Skeletal muscle tissue (tissue), 4 donors: ENCODE data around the gene ZFYVE26. TPM values are rescaled to one million over a fixed set of nuclear protein-coding genes. Genes with fewer than 3 reads are reported as not detected.

Experiments
- H3K27ac ChIP-seq: one replicate; pipeline ENCODE4 v1.7.0; 2013; ENCODE audit warnings: mild to moderate bottlenecking, low read depth, low read length, inconsistent platforms
- H3K27me3 ChIP-seq, 3 donors: one replicate each; pipeline ENCODE4 v1.7.0; 2013; ENCODE audit warnings: low read length in 3 of 3; ENCODE audit not compliant: control insufficient read depth in 3 of 3, insufficient read depth in 3 of 3
- H3K36me3 ChIP-seq, 3 donors: one replicate each; pipeline ENCODE4 v1.7.0; 2013; ENCODE audit warnings: low read length in 3 of 3; ENCODE audit not compliant: control insufficient read depth in 3 of 3, insufficient read depth in 3 of 3
- H3K4me1 ChIP-seq, 3 donors: one replicate each; pipeline ENCODE4 v1.7.0; 2013; ENCODE audit warnings: low read length in 3 of 3, mild to moderate bottlenecking in 3 of 3; ENCODE audit not compliant: control insufficient read depth in 3 of 3, insufficient read depth in 3 of 3
- H3K4me3 ChIP-seq, 3 donors: one replicate each; pipeline ENCODE4 v1.7.0; 2013; ENCODE audit warnings: low read length in 3 of 3
- H3K9ac ChIP-seq, 3 donors: one replicate each; pipeline ENCODE4 v1.7.0; 2013; ENCODE audit warnings: low read length in 3 of 3, mild to moderate bottlenecking in 3 of 3, moderate library complexity in 2 of 3, low read depth in 1 of 3
- H3K9me3 ChIP-seq, 3 donors: one replicate each; pipeline ENCODE4 v1.7.0; 2013; ENCODE audit warnings: low read length in 3 of 3; ENCODE audit not compliant: control insufficient read depth in 3 of 3
- total RNA-seq: library from RNA; depleted of rRNA; stranded (reverse); fragments of >200 nt; gene quantifications from one replicate; pipeline ENCODE4 v1.2.3, GENCODE V29; 2014
- donor health status: Osteomylitis.

The ZFYVE26 gene
- total RNA-seq, 1 donor from 2014 or later: 21.9 TPM

DNA sequence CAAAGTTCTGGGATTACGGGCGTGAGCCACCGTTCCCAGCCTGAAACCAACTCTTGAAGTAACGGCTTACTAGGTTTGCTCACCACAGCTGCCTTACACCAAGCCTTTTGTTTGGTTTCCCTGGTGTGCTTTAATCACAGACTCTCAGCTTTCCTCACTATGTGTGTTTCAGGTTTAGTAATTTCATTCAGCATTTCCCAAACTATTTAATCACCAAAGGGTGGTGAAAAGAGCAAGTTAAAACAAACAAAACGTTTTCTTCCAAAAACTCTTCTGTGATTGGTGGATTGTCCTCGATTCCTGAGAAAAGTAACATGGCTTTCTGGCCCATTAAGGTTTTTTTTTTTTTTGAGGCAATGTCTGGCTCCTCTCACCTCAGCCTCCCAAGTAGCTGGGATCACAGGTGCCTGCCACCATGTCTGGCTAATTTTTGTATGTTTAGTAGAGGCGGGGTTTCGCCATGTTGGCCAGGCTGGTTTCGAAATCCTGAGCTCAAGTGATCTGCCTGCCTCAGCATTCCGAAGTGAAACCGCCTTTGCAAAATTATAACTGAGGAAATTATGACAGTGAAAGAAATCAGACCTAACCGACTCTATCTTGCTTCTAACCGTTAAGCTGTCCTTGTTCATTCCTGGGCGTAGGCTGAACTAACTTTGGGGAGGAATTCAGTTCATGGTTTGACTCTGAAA, 1.5 kb upstream of the ZFYVE26 start:
- no peaks in the 10 kb centered on the region for H3K27me3 ChIP-seq
- peaks cover 25 to 27% (median 26%) of the 10 kb centered on the region in 3 donors for H3K4me1 ChIP-seq
- H3K4me3 ChIP-seq: no peak overlapping the region
- H3K27ac ChIP-seq: no peak overlapping the region
- H3K9ac ChIP-seq: no peak overlapping the region
- no peaks in the 10 kb centered on the region for H3K9me3 ChIP-seq
- H3K36me3 ChIP-seq: peaks cover 0 to 10% (median 10%) of the 10 kb centered on the region in 3 donors

DNA sequence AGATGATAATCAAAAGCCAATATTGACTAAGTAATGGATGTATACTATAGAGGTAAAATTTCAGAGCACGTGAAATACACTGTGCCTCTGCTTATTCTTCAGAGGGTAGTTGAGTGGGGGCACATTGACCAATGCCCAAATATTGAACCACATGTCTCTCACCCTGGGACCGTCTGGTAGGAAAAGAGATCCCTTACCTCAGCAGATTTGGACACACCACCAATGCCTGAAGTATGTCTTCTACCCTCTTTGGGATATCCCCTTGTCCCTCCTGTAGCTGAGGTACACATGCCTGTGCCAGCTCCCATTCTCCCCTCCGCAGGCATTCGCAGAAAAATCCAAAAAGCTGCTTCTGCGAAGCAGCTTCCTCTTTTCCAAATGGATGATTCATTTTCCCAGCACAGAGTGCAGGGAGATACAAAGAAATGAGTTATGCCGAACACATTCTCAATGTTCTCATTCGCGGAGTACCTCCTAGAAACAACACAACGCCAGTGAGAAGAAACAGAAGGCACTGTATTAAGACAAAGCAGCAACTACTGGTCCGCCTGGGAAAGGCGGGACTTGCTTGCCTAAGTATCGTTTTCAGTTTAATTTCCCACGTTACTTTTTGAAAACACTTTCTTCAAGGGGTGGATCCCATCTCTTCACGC, 691 bp downstream of the ZFYVE26 start:
- Histone ChIP-seq H3K9ac (peak overlapping the region; percentile 88 to 92 (median 92)), H3K4me1 (peaks cover 24 to 25% (median 25%) of the 10 kb centered on the region in 3 donors), H3K36me3 (peaks cover 0 to 23% (median 18%) of the 10 kb centered on the region in 3 donors), H3K27me3 (no peaks in the 10 kb centered on the region), H3K4me3 (peak overlapping the region; percentile 92 to 95 (median 93)), H3K9me3 (no peaks in the 10 kb centered on the region), H3K27ac (peak overlapping the region; percentile 71)

DNA sequence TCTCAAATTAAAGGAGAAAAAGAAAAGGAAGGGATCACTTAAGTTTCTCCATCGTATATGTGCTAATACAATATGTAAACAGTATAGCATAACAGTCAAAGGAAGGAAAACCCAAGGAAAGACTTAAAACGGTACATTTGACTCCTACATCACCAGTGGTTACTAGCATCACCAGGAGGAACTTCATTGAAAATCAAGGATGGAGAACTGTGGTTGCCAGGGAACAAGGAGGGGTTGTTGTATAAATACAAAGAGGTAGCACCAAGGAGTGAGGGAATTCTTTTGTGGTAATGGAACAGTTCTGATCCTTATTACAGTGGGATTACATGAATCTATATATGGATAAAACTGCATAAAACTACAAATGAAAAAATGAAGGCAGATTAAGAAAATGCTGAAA, 1.6 kb downstream of the ZFYVE26 start:
- H3K4me3 ChIP-seq: no peak overlapping the region
- no peaks in the 10 kb centered on the region for H3K9me3 ChIP-seq
- H3K27ac ChIP-seq: no peak overlapping the region
- H3K27me3 ChIP-seq: no peaks in the 10 kb centered on the region
- peaks cover 0 to 31% (median 22%) of the 10 kb centered on the region in 3 donors for H3K36me3 ChIP-seq
- peaks cover 16 to 21% (median 19%) of the 10 kb centered on the region in 3 donors for H3K4me1 ChIP-seq
- H3K9ac ChIP-seq: no peak overlapping the region

DNA sequence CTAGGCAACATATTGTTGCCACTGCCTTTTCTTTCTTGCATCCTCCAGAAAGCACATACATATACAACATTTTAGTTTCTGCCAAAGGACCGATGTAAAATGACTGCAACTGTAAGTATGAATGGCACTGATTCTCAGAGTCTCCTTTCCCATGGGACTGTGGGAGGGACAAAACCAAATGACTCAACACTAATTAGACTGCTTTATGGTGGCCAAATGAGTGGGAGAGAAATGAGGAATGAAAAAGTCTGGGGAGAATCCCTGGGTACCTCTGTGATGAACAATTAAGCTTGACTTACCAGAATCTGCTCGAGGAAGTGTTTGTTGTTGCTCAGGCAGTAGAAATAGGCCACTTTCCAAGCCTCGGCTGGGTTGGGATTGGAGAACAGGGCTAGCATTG, 10.1 kb downstream of the ZFYVE26 start:
- Histone ChIP-seq H3K27ac (no peak overlapping the region), H3K4me1 (peaks cover 0 to 2% (median 0%) of the 10 kb centered on the region in 3 donors), H3K36me3 (peaks cover 53 to 82% (median 80%) of the 10 kb centered on the region in 3 donors), H3K9ac (no peak overlapping the region), H3K27me3 (no peaks in the 10 kb centered on the region), H3K4me3 (no peak overlapping the region), H3K9me3 (no peaks in the 10 kb centered on the region)

DNA sequence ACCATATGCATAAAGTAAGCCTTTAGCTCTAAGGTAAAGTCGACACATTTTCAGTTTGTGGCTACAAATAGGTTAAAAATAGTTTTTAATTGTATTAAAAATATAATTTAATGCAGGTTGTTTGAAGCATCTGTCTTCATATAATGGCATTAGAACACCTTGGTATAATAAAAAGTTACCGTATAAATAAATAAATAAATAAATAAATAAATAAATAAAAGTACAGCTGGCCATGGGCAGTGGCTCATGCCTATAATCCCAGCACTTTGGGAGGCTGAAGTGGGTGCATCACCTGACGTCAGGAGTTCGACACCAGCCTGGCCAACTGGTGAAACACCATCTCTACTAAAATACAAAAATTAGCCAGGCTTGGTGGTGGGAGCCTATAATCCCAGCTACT, 15.6 kb downstream of the ZFYVE26 start:
- Histone ChIP-seq H3K27me3 (no peaks in the 10 kb centered on the region), H3K36me3 (peaks cover 61 to 81% (median 80%) of the 10 kb centered on the region in 3 donors), H3K9ac (no peak overlapping the region), H3K9me3 (no peaks in the 10 kb centered on the region), H3K4me1 (no peaks in the 10 kb centered on the region), H3K27ac (no peak overlapping the region), H3K4me3 (no peak overlapping the region)

DNA sequence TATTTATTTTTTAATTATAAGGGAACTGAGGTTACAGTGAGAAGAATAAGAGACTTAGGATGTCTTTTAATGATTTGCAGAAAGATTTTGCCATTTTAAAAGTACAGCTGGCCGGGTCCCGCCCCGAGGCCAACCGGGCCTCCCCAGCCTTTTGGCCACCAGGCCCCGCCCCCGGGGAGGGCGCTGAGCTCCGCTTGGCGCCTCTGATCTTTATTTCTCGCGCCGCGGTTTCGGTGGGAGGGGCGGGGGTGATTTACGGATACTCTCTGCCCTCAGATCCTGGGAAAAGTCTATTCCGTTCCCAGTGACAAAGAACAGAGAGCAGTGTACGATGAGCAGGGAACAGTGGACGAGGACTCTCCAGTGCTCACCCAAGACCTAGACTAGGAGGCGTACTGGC, 17.7 kb downstream of the ZFYVE26 start:
- H3K27ac ChIP-seq: no peak overlapping the region
- no peaks in the 10 kb centered on the region for H3K9me3 ChIP-seq
- H3K36me3 ChIP-seq: peaks cover 55 to 81% (median 79%) of the 10 kb centered on the region in 3 donors
- no peaks in the 10 kb centered on the region for H3K27me3 ChIP-seq
- H3K9ac ChIP-seq: no peak overlapping the region
- no peak overlapping the region for H3K4me3 ChIP-seq
- H3K4me1 ChIP-seq: no peaks in the 10 kb centered on the region

DNA sequence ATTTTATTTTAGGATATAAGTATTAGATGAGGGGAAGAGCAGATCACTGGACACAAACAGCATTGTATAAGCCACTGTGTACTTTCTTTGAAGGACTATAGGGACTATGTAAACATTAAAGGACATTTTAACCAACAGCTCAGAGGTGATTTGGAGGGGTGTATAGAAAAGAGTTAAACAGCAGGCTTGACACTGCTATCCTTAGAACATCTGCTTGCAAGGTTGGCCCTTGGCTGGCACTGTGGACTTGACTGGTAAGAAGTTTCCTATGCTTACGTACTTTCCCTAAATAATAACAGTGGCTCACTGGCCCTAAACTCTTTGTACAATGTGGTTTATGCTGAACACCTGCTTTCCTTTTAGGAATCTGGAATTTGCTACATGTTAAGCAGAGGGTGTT, 28.7 kb downstream of the ZFYVE26 start:
- Histone ChIP-seq H3K36me3 (peaks cover 40 to 68% (median 63%) of the 10 kb centered on the region in 3 donors), H3K27ac (peak overlapping the region; percentile 55), H3K27me3 (no peaks in the 10 kb centered on the region), H3K4me3 (no peak overlapping the region), H3K4me1 (peaks cover 11 to 42% (median 23%) of the 10 kb centered on the region in 3 donors), H3K9me3 (no peaks in the 10 kb centered on the region), H3K9ac (no peak overlapping the region)

DNA sequence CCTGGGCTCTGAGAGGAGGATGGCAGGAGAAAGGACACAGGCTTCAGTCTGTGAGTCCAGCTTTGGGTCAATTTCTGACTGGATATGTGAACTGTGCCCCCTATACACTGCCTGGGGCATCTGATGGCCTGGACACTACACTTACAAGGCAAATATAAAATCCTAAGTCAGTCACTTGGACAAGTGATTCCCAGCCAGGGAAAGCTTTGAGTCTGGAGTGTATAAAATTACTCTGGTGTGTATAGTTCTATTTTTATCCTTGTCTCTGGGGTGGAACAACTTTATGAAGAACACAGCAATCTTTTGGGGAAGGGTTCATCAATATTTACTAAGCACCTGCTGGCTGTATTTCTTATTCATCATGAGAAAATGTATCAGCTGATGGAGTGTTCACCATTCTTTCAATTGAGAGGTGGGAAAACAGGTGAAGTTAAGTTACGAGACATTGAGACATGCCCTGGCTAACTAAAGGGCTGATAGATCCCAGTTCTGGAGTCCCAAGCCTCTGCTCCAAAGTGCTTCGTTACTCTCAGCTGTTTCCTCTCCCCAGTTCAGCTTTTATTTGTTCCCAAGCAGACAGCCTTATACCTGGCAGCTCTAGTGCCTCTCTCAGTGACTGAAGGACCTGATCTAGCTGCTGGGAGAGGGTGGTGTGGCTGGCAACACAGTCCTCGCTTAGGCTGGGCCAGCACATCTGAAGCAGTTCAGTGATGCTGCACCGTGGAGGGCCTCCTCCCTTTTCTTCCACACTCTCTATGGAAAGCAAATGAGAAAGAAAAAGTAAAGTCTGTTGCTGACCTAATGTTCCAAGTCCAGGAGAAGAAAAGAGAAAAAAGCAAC, 30.9 kb downstream of the ZFYVE26 start:
- H3K9me3 ChIP-seq: no peaks in the 10 kb centered on the region
- peak overlapping the region; percentile 90 for H3K27ac ChIP-seq
- peaks cover 11 to 51% (median 23%) of the 10 kb centered on the region in 3 donors for H3K4me1 ChIP-seq
- H3K36me3 ChIP-seq: peaks cover 49 to 81% (median 64%) of the 10 kb centered on the region in 3 donors
- no peaks in the 10 kb centered on the region for H3K27me3 ChIP-seq
- peak overlapping the region in 2 of 3 donors; percentile 32 to 65 for H3K9ac ChIP-seq
- peak overlapping the region in 1 of 3 donors; percentile 24 for H3K4me3 ChIP-seq

DNA sequence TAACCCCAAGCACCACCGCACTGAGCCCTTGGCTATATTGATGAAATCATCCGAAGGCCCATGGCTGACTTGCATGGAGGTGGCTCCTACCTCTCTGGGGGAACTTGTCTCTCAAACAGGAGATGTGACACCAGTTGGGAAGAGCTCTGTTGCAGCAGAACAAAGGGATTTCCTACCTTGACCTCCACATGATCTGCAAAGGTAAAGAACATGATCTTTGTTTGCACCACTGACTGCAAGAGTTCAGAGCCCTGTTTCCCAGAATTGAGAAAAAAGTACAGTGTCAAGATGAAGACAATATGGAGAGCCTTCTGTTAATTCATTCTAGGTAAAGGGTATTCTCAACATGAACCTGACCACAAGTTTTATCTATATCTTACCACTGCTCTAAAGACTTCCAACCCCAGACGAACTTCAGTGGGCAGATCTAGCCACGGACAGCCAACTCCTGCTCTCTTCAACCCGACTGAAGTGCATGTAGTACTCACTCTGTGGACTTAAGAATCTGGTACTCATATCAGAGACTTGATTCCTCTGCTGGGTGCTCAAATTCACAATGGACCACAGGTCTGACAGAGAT, 32.1 kb downstream of the ZFYVE26 start:
- Histone ChIP-seq H3K27ac (peak overlapping the region; percentile 90), H3K27me3 (no peaks in the 10 kb centered on the region), H3K4me1 (peaks cover 11 to 51% (median 23%) of the 10 kb centered on the region in 3 donors), H3K36me3 (peaks cover 46 to 82% (median 62%) of the 10 kb centered on the region in 3 donors), H3K9me3 (no peaks in the 10 kb centered on the region), H3K4me3 (no peak overlapping the region), H3K9ac (no peak overlapping the region)
